ENCODE data around the gene CCDC197. TPM values are rescaled to one million over a fixed set of nuclear protein-coding genes. Genes with fewer than 3 reads are reported as not detected.

The CCDC197 gene
- total RNA-seq, 2 donors from 2014 or later, result 0.37 TPM; not detected in 1

- Mint-ChIP-seq H3K9me3 (no peaks in the 10 kb centered on the region), H3K27ac (no peak overlapping the region), H3K27me3 (no peaks in the 10 kb centered on the region), H3K4me1 (peaks cover 10% of the 10 kb centered on the region), H3K36me3 (ENCODE audit: low read depth) (peaks cover 92% of the 10 kb centered on the region), H3K4me3 (no peak overlapping the region)
- ATAC-seq (replicated peaks), result no peak
Observed at GRCh38 chr14:94049625-94050023, 52.5 kb downstream of the CCDC197 start.

GRCh38 chr14:94050231-94050880 lies 53.3 kb downstream of the CCDC197 start:
- H3K4me3 Mint-ChIP-seq, result no peak overlapping the region
- H3K27me3 Mint-ChIP-seq, result no peaks in the 10 kb centered on the region
- H3K9me3 Mint-ChIP-seq, result no peaks in the 10 kb centered on the region
- H3K27ac Mint-ChIP-seq, result peak overlapping the region; percentile 66
- H3K4me1 Mint-ChIP-seq, result peaks cover 10% of the 10 kb centered on the region
- peaks cover 92% of the 10 kb centered on the region for H3K36me3 Mint-ChIP-seq (ENCODE audit: low read depth)
- no peak for ATAC-seq (replicated peaks)

- Mint-ChIP-seq H3K4me1 (peaks cover 10% of the 10 kb centered on the region), H3K4me3 (no peak overlapping the region), H3K36me3 (ENCODE audit: low read depth) (peaks cover 92% of the 10 kb centered on the region), H3K27me3 (no peaks in the 10 kb centered on the region), H3K27ac (peak overlapping the region; percentile 66), H3K9me3 (no peaks in the 10 kb centered on the region)
- no peak for ATAC-seq (replicated peaks)
Observed at GRCh38 chr14:94051115-94051514, 54.0 kb downstream of the CCDC197 start.

GRCh38 chr14:94051779-94052178 lies 54.7 kb downstream of the CCDC197 start:
- Mint-ChIP-seq H3K4me1 (peaks cover 15% of the 10 kb centered on the region), H3K9me3 (no peaks in the 10 kb centered on the region), H3K4me3 (no peak overlapping the region), H3K27me3 (no peaks in the 10 kb centered on the region), H3K27ac (peak overlapping the region; percentile 66), H3K36me3 (ENCODE audit: low read depth) (peaks cover 95% of the 10 kb centered on the region)
- no peak for ATAC-seq (replicated peaks)

- Mint-ChIP-seq H3K4me3 (no peak overlapping the region), H3K36me3 (ENCODE audit: low read depth) (peaks cover 95% of the 10 kb centered on the region), H3K4me1 (peaks cover 19% of the 10 kb centered on the region), H3K27me3 (no peaks in the 10 kb centered on the region), H3K27ac (peak overlapping the region; percentile 66), H3K9me3 (no peaks in the 10 kb centered on the region)
- ATAC-seq (replicated peaks), result peak; percentile 37
Observed at GRCh38 chr14:94052199-94052598, 55.1 kb downstream of the CCDC197 start.

- no peak for ATAC-seq (replicated peaks)
- H3K9me3 Mint-ChIP-seq, result no peaks in the 10 kb centered on the region
- H3K36me3 Mint-ChIP-seq (ENCODE audit: low read depth), result peaks cover 95% of the 10 kb centered on the region
- H3K27me3 Mint-ChIP-seq, result no peaks in the 10 kb centered on the region
- H3K4me1 Mint-ChIP-seq, result peaks cover 23% of the 10 kb centered on the region
- no peak overlapping the region for H3K4me3 Mint-ChIP-seq
- peak overlapping the region; percentile 66 for H3K27ac Mint-ChIP-seq
Observed at GRCh38 chr14:94052662-94053061, 55.6 kb downstream of the CCDC197 start.

GRCh38 chr14:94054401-94054800 lies 57.3 kb downstream of the CCDC197 start:
- Mint-ChIP-seq H3K36me3 (ENCODE audit: low read depth) (peaks cover 96% of the 10 kb centered on the region), H3K9me3 (no peaks in the 10 kb centered on the region), H3K4me3 (no peak overlapping the region), H3K27ac (peak overlapping the region; percentile 92), H3K27me3 (no peaks in the 10 kb centered on the region), H3K4me1 (peaks cover 30% of the 10 kb centered on the region)
- ATAC-seq (replicated peaks), result no peak

GRCh38 chr14:94054936-94055335 lies 57.8 kb downstream of the CCDC197 start:
- Mint-ChIP-seq H3K9me3 (no peaks in the 10 kb centered on the region), H3K4me3 (no peak overlapping the region), H3K36me3 (ENCODE audit: low read depth) (peaks cover 96% of the 10 kb centered on the region), H3K27me3 (no peaks in the 10 kb centered on the region), H3K4me1 (peaks cover 30% of the 10 kb centered on the region), H3K27ac (peak overlapping the region; percentile 92)
- ATAC-seq (replicated peaks), result no peak

- no peaks in the 10 kb centered on the region for H3K9me3 Mint-ChIP-seq
- H3K27me3 Mint-ChIP-seq, result no peaks in the 10 kb centered on the region
- ATAC-seq (replicated peaks), result peak; percentile 82
- peaks cover 96% of the 10 kb centered on the region for H3K36me3 Mint-ChIP-seq (ENCODE audit: low read depth)
- peaks cover 37% of the 10 kb centered on the region for H3K4me1 Mint-ChIP-seq
- peak overlapping the region; percentile 57 for H3K4me3 Mint-ChIP-seq
- peak overlapping the region; percentile 92 for H3K27ac Mint-ChIP-seq
Observed at GRCh38 chr14:94056579-94057308, 59.6 kb downstream of the CCDC197 start.

GRCh38 chr14:94058128-94058673 lies 61.1 kb downstream of the CCDC197 start:
- H3K4me3 Mint-ChIP-seq, result peak overlapping the region; percentile 0
- peaks cover 96% of the 10 kb centered on the region for H3K36me3 Mint-ChIP-seq (ENCODE audit: low read depth)
- peaks cover 27% of the 10 kb centered on the region for H3K4me1 Mint-ChIP-seq
- ATAC-seq (replicated peaks), result peak; percentile 25
- H3K9me3 Mint-ChIP-seq, result no peaks in the 10 kb centered on the region
- peak overlapping the region; percentile 92 for H3K27ac Mint-ChIP-seq
- no peaks in the 10 kb centered on the region for H3K27me3 Mint-ChIP-seq

Other genes with a start within 250 kb of the CCDC197 start
- gene PRIMA1, start 208.8 kb upstream of the CCDC197 start, total RNA-seq, result not detected
- not detected for gene FAM181A, start 70.0 kb upstream of the CCDC197 start, total RNA-seq
- gene ASB2, start 20.7 kb upstream of the CCDC197 start, total RNA-seq, result 10 to 100 TPM; 48.5 to 68.7 TPM
- gene OTUB2, start 29.0 kb downstream of the CCDC197 start, total RNA-seq, result 10 to 100 TPM in 1 of 2 donors, 1 to 10 TPM in 1; 6.3 to 11.0 TPM
- gene DDX24, start 83.9 kb downstream of the CCDC197 start, total RNA-seq, result 100 to 1,000 TPM; 222 to 241 TPM
- 10 to 100 TPM; 34.5 to 35.4 TPM for gene IFI27L1, start 84.0 kb downstream of the CCDC197 start, total RNA-seq
- 1 to 10 TPM; 2.1 to 3.0 TPM for gene IFI27, start 113.4 kb downstream of the CCDC197 start, total RNA-seq
- 10 to 100 TPM; 58.5 to 58.8 TPM for gene IFI27L2, start 132.3 kb downstream of the CCDC197 start, total RNA-seq
- gene PPP4R4, start 177.0 kb downstream of the CCDC197 start, total RNA-seq, result 10 to 100 TPM in 1 of 2 donors, 1 to 10 TPM in 1; 1.8 to 68.2 TPM

Measured in activated T-helper 17 cell treated with anti-CD3 and anti-CD28 coated beads, Interleukin-2, amount 50 U/mL, for 72 hours (primary cell).